ENCODE data around the gene TMX1.

TMX1 gene

DNA sequence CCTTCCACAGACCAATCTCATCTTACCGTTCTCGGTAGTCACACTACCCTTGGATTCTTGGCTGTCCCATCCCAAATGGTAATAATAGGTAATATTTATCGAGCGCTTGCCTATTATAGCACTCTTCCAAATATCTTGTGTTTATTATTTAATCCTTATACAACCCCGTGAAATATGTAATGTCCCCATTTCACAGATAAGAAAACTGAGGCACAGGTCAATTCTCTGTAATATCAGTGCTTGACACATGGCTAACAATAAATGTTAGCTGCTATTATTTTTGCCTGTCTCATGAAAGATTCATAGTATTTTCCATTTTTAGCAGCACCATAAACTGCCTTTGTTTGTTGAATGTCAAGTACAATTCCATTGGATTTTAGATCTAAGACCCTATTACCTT is 4.5 kb downstream of the TMX1 start:
- no peak for DNase-seq

DNA sequence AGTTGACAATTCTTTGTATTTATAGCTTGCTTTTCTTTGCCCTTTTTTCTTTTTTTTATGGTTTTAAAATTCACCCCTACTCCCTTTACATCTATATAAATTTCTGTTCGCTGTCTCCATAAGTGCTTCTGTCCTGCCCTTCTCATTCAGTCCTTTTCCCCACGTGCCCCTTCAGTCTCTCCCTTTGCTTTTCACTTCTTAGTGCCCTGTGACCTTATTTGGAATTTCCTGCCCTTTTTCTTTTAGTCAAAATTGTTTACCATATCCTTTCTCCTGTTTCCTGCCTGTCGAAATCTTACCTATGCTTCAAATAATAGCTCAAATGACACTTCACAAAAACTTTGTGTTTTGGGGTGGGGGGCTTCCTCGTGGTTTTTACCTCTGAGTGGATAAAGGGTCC is 6.0 kb downstream of the TMX1 start:
- DNase-seq, result no peak

DNA sequence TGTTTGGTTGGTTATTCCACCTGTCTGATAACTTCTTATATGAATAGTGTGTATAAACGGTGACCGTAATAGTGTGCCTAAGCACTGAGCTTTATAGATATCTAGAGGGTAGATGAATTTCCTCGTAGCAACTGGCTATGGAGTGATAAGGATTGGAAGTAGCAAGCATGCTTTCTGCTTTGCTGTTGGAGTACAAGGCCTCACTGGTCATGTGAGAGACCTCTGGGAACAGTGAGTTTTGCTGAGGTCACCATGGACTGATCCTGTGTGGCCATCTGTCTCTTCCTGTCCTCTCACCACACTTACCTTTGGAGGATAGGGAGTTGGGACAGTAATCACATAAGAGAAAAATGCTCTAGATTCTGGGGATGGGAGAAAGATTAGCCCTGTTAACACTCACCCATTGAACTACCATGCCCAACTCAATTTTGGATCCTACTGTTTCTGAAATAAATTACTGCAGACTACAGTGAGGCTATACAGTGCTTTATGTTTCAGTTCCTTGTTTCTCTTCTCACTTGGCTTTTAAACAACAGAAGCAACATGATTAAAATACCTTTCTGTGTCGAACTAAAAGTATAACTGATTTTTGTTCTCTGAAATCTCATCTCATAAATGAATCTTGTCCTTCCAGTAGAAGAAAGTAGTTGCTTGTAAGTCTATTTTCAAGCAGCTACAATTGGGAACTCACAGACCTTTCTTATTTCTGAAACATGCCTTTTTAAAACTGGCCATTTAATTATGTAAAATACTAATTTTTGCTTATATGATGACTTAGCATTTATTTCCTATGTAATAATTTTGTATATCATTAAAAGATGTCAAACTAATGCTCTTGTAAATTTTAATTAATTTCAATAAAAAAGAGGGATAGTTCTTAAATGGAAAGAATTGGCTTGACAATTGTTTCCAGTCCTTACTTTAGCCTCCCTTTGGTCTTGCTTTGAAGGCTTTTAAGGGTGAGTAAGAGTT is 8.3 kb downstream of the TMX1 start:
- no peak for DNase-seq

DNA sequence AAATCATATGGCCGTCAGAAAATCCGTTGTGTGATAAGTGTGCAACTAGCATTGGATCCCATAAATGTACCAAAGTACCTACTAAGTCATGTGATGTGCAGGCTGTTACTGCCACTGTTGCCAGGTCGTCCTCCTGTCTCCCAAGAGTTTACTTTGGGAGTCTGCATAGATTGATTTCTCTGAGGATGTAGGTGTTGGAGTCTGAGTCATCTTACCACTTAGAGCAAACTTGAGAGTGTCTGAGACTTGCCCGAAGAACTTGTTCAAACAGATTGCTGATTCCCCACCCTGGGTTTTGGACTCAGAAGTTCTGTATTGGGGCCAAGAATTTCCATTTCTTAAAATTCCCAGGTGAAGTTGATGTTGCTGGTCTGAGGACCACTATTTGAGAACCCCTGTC is 11.4 kb downstream of the TMX1 start:
- DNase-seq, result no peak

DNA sequence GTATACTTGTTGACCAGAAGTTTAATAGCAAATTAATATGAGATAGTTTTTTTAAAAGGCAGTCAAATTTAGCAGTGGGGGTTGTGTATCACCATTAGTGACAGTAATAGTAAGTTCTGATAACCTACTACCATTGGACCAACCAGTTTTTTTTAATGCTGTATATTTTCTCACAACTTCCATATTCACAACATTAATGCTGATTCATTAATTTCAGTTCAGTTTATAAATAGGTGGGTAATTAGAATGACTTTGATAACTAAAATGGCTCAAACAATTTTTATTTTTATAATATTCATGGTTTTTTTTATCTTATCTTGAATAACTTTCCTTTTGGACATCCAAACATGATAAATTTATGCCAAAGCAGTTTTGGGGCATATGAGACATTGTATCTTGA is 13.8 kb downstream of the TMX1 start:
- DNase-seq, result no peak

DNA sequence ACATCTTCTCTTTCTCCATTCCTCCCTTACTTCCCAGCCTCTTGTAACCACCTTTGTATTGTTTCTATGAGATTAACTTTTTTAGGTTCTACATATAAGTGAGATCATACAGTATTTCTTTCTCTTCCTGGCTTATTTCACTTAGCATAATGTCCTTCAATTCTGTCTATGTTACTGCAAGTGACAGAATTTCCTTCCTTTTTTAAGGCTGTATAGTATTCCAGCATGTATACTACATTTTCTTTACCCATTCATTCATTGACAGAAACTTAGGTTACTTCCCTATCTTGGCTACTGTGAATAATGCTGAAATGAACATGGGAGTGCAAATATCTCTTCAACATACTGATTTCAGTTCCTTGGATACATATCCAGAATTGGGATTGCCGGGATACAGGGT is 18.2 kb downstream of the TMX1 start:
- no peak for DNase-seq

DNA sequence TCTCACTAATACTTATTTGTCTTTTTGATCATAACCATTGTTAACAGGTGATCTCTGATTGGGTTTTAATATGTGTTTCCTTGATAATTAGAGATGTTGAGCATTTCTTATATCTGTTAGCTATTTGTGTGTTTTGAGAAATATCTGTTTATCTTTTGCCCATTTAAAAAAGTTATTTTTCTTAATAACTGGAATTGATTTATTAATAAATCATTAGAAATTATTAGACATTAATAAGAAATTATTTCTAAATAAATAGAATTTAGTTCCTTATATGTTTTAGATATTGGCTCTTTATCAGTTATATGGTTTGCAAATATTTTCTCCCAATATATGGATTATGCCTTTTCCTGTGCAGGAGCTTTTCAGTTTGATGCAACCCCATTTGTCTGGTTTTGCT is 18.7 kb downstream of the TMX1 start:
- no peak for DNase-seq

DNA sequence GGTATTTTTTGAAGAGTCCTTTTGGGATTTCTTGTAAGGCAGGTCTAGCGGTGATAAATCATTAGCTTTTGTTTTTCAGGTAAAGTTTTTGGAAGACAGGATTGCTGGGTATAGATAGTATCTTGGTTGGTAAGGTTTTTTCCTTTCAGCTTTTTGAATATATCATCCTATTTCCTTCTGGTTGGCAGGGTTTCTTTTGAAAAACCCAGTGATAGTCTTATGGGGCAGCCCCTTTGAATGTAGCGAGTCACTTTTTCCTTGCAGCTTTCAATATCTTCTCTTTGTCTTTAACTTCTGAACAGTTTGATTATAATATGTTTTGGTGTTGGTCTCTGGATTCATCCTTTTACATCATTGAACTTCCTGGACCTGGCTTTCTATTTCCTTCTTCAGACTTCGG is 20.2 kb downstream of the TMX1 start:
- no peak for DNase-seq

DNA sequence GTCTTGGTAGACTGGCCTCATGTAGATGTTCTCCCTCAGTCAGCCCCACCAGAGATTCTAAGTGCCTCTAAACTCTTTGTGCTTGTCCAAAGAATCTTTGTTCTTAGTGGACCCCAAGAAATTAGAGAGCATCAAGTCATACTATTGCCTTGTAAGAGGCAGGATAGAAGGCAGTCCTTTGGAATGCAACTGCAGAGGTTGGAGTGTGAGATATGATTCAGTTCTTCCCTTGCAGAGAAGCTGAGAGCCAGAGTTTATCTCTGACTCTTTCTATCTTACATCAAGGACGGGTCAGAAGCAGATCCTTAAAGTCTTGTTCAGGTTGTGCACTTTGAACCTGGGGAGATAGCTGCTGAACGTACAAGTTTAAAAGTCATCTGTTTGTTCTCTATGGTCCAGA is 21.1 kb downstream of the TMX1 start:
- DNase-seq, result no peak

DNA sequence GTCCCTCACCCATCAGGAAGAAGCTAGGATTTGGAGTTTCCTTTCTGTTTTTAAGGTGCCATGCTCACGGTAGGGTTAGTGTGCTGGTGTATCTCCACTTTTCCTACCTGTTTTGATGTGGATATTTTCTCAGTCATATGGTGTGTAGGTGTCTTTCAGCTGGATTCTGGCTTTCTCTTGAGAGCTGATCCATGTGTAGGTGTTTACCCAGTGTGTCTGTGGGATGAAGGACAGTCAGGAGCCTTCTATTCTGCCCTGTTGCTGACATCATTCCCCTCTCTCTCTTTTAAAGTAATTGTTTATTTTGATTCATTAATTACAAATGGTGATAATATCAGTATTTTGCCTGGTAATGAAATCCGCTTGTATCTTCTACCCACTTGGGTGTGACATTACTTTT is 22.8 kb downstream of the TMX1 start:
- no peak for DNase-seq

DNA sequence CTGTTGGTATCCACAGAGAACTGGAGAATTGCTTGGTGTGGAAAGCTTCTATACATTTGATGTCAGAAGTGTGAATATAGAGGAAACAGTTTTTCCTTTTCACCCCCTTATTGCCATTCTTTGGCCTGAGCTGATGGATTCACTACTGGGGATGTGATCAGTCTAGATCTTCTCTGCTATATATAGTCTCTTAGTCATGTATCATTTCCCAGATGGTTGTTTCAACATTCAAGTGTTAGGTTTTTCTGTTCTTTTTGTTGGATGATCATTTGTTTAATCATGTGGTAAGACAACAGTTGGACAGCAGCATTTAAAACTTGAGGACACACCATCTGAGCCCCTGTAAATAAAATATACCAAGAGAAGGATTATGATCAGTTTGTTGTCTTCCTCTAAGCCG is 29.6 kb downstream of the TMX1 start:
- DNase-seq, result no peak

DNA sequence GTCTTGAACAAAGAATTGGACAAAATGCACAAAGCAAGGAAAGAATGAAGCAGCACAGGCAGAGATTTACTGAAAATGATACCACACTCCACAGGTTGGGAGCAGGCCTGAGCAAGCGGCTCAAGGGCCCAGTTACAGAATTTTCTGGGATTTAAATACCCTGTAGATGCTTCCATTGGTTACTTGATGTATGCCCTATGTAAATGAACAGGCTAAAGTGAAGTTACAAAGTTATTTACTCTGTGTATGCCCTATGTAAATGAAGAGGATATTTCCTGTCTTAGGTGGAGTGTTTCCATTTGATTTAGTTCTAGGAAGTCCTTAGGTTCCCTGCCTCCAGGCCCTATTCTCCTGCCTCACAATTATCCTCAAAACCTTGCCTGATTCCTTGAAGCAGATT is 36.6 kb downstream of the TMX1 start:
- no peak for DNase-seq

DNA sequence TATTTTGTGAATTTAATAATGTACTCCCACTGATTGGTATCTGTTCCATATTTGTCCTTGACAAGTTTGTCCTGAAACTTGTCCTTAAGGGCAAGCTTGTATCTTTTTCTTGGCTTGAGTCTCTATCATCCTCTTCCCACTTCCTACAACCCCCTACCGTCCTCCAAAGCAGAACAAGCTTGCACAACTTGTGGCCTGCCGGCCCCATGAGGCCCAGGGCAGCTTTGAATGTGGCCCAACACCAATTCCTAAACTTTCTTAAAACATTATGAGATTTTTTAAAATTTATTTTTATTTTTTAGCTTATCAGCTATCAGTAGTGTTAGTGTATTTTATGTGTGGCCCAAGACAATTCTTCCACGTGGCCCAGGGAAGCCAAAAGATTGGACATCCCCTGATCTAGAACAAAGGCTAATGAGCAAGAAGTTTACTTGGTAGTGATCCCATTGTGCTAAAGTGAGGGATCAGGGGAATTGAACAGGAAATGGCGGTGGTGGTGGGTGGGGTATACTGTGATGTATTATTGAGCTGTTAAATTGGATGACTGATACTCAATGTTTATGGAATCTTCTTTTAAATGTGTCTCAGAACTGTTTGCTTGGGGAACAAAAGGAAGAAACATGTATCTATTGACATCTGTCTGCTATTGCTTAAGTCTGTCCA is 37.8 kb downstream of the TMX1 start:
- no peak for DNase-seq

DNA sequence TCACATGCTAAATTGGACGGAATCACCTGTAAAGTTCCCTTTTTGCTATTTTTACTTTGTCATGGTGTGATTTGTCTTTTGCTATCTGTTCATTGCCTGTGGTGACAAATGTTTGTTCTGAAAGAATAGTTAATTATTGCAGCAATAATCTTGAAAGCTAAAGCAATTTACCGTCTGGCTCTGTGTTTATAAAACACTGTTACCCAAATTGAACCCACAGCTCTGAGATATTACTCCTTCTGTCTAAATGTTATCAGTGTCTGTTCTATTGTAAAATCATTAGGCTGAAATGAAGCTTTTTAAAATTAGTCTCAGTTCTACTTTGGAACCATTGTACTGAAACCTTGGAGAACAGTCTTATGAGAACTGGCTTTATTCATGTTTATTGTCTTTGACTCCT is 42.5 kb downstream of the TMX1 start:
- no peak for DNase-seq

DNA sequence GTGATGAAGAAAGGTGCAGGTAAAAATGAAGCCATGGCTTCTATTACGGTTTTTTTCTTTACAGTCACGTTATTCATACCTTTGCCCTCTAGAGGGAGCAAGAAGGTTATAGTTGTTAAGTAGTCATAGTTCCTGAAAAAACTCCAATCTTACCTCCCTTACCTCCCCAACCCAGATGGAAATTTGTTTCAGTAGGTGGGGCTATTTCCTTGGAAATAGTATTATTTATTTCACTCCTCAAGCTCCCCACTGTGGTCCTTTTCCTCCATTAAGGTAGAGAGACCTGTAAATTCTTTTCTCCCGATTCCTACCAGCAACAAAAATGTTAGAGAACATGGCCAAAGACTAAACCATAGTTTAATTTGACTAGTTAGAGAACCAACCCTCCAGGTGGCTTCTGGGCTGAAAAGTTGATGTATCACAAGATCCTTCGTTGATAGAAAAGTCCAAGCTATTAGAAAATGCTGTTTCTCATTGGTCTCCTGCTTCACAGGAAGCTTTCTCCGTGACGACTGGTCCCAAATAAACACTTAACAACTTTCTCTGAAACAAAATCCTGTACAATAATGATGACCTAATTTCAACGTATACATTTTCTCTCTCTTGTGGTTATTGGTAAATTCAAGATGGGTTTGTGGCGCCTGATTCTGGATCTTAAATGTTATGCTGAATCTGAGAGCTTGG is 43.5 kb downstream of the TMX1 start:
- peak; percentile 85 for DNase-seq

DNA sequence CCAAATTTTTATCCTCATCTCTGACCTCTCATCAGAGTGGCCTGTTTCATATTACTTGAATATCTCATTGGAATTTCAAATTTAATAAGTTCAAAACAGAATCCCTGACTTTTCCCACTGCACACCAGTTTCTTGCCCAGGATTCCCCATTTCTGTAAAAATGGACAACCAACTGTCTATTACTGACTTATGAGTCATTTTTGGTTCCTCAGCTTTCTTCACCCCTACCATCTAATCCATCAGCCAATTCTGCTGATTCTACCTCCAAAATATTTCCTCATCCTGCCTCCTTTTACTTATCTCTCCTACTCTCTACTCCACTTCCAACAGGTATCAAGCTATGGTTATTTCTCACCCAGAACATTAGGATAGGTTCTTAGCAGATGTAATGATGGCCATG is 44.2 kb downstream of the TMX1 start:
- DNase-seq, result no peak

DNA sequence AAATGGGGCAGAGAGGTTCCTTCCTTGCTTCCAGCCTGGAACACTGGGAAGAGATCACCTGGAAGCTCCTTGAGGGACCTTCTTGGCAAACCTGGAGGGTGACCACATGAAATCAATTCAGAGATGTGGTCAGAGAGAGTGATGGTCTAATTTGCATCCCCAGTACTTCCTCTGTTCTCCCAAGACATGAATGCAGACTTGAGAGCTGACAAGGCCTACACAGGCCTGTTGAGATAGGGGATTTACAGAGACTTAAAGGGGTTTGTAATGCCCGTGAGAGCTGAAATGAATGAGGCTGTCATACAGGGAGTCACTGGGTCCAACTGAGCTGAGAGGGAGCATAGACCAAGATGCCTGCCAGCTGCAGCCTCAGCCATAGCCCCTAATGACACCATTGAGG is 45.1 kb downstream of the TMX1 start:
- no peak for DNase-seq

DNA sequence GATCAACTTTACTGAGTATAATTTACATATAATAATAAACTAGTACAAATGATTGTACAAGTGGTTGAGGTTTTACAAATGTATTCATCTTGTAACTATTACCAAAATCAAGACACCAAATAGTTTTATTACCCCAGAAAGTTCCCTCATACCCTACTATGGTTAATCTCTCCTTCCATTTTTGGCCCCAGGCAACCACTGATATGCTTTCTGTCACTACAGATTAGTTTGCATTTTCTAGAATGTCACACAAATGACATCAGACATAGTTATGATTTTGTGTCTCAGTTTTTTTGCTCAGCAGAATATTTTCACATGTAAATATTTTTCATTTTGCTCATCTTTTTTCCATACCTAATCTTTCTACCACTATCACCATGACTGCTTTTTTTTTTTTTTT is 49.1 kb downstream of the TMX1 start:
- no peak for DNase-seq

DNA sequence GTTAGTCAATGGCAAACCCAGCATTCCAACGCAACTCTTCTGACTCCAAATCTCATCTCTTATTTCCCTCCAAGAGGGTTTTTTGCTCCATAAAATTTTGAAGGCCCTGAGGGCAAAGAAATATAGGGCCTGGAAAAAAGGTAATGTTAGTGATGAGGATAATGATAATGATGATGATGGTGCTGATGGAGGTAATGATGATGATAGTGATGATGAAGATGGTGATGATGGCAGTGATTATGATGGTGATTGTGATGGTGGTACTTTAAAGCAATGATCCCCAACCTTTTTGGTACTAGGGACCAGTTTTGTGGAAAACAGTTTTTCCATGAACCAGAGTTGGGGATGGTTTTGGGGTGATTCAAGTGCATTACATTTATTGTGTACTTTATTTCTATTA is 50.1 kb downstream of the TMX1 start:
- no peak for DNase-seq

DNA sequence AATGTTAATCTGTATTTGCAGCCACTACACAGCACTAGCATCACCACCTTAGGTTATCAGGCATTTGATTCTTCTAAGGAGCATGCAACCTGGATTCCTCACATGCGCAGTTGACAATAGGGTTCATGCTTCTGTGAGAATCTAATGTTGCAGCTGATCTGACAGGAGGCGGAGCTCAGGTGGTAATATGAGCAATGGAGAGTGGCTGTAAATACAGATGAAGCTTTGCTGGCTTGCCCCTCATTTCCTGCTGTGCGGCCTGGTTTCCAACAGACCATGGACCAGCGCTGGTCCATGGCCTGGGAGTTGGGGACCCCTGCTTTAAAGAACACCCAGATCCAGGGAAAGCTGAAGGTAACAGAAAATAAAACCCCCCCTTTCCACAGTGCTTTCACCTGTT is 51.0 kb downstream of the TMX1 start:
- no peak for DNase-seq

DNA sequence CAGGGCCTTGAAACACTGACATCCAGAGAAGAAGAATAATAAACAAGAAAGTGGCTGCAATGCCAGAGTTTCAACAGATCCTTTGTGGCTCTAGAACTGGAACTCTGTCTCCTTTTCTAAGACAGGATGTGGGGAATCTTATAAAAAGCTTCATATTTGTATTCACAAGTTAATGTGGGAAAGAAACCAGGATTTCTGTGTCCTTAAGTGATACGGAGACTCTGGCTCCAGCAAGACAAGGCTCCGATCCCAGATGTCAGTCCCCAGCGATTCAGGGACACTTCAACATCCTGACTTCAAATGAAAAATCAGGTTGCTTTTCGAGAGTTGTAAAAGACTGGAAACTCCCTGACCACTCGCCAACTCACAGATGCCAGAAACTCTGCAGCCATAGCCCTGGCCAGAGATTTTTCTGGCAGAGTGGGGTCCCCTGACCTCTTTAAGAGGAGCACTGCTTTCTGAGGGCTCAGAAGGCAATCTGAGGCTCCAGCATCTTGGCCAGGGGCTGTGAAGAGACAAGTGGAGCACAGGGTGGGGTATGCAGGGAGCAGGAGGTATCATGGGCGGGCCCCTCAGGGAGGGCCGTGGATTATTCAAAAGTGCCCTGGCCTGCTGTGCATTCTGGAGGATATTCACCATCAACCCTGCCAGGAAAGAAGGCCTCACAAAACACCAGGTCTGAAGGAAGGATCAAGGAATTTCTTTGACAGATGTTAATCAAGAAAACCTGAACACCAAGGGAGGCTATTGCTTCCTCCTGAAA is 53.3 kb downstream of the TMX1 start:
- DNase-seq, result no peak

DNA sequence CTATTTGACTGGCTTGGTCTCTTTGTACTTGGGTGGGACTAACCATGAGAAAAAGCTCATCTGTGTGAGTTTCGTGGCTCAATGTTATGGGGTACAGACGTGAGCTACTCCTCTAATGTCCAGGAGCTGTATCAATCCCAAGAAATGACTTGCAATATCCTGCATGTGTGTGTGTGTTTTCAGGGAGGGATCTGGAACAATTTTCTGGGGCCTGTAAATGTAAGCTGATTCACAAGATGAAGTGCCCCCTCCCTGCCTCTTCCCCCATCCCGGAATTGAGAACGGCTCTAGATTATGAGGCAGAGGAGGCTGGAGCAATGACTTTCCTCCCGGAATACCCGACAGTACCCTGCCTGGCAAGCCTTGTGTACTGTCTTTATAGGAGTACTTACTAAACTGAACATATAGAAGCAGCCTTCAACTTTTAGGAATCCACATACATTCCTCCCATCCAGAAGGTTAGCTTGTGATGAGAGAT is 53.9 kb downstream of the TMX1 start:
- no peak for DNase-seq

DNA sequence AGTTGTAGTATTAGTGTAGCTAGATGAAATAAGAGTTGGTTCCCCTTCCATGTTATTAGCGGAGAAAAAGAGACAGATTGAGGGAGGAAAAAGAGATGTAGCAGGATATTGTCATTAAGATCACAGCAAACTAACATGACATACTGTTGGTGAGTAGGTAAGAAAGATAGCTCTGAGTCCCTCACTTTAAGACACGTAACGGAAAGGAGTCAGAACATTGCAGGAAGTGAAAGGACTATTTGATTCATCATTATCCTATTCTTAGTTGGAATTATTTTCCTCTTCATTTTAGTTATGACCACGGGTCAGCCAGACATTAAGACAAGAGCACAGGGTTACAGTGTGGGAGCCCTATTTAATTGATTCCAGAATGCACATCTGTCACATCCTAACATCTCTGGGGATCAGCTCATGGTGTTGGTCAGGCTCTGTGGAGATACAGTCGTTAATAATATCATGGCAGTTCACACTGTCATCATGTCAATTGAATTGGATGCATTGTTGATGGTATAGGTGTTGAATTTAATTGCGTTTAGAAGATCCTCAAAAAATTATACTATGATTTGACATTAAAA is 55.0 kb downstream of the TMX1 start:
- no peak for DNase-seq

Measured in NCI-H1436 (cell line).